Thyroid gland (tissue), 4 donors: ENCODE results near the gene MRC1.

Experiments
- CTCF ChIP-seq, 6 experiments: fragments of 200-600 bp in 3 of 6; fragments of 450-650 bp in 3 of 6; sonication (generic) in 3 of 6; IDR thresholded peaks; one replicate each; pipeline ENCODE4 v1.5.1; 2016 to 2019; ENCODE audit warnings: antibody characterized with exemption in 6 of 6, mild to moderate bottlenecking in 2 of 6, inconsistent platforms in 1 of 6, moderate library complexity in 1 of 6
- POLR2A ChIP-seq, 2 donors: fragments of 450-650 bp; IDR thresholded peaks; one replicate each; pipeline ENCODE4 v1.6.1; 2017; ENCODE audit warnings: antibody characterized with exemption in 2 of 2, mild to moderate bottlenecking in 2 of 2, moderate library complexity in 1 of 2

GRCh38 chr10:17943033-17943745 lies 134.0 kb downstream of the MRC1 start:
- no peak for TF ChIP-seq CTCF (IDR thresholded peaks at IDR 0.05)
- no peak for TF ChIP-seq POLR2A (IDR thresholded peaks at IDR 0.05)
